ENCODE measurements around the gene RPS6KB2.
A peak's percentile ranks its signal among the peaks of the same experiment; 100 is the strongest.
"Not testable (repeated sequence)": the region's sequence is repeated elsewhere in the genome, so short reads cannot be mapped to it uniquely, and the experiment has no call there.

RPS6KB2 gene

DNA sequence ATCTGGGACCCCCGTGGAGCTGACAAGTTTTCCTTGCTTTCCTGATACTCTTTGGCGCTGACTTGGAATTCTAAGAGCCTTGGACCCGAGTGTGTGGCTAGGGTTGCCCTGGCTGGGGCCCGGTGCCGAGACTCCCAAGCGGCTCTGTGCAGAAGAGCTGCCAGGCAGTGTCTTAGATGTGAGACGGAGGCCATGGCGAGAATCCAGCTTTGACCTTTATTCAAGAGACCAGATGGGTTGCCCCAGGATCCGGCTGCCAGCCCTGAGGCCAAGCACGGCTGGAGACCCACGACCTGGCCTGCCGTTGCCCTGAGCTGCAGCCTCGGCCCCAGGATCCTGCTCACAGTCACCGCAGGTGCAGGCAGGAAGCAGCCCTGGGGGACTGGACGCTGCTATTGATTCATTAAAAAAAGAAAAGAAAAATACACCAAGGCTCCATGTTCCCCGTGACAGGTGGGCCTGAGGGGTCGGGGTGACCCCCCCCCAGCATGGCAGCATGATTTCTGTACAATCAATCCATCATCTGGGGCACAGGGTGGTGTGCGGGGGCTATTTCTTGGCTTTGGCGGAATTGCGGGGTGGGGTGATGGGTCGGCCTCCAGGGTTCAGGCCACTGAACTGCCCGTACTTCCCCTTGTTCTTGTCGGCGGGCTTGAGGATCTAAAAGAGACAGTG, 30.2 kb upstream of the RPS6KB2 start:
- DNase-seq = no peak

DNA sequence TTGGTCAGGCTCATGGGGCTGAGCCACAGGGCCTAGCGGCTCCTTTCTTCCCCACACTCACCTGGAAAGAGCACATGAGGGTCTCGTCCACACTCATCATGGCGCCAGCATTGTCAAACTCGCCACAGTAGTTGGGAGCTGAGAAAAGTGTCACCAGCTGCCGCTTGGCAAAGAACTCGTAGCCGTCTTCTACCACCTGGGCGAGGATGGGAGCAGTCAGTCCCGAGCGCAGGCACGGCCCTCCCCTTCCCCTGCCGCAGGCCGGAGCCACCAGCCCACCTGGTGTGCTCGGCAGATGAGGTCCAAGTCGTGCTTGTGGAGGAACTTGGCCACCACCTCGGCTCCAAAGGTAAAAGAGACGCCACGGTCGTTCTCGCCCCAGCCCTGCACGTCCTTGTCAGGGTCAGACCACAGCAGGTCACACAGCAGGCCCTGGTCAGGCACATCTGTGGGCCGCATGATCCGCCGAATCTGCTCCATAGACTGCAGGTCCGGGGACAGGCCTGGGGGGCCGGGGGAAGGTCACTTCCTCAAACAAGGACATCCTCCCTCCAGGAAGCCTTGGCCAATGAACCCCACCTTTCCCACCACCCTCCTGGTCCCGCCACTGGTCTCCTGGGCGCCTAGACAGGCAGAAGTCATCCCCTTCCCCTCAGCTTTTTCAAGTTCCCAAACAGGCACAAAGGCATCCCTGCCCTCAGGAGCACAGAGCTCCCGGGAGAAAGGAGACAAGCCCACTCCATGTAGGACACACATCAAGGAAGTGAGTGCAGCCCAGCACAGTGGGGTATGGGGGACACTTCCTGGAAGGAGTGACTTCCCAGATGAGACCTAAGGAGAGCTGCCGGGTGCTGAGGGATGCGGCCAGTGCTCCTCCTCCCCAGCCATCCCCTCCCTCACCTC, 29.4 kb upstream of the RPS6KB2 start:
- no peak for DNase-seq

DNA sequence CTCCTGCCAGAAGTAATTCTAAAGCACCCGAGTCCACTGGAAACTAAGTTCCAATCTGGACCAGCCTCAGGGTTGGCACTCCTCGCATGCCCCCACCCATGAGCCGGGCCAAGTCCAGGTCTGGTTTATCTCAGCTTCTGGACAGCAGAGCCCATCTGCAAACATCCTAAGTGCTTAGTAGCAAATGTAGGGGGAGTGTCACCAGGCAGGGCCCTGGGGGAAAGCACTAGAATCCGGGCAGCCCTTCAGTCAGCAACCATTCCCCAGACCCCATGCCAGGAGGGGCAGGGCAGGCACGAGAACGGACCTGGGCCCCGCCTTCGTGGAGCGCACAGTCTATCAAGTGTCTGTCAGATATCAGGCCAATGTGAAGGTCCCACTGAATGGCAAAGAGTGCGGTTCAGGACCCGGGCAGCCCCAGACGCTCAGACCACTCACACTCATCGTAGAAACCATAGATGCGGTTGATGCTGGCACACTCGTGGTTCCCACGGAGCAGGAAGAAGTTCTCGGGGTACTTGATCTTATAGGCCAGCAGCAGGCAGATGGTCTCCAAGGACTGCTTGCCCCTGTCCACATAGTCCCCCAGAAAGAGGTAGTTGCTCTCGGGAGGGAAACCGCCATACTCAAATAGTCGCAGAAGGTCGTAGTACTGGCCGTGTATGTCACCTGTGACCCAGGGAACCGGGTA, 27.9 kb upstream of the RPS6KB2 start:
- no peak for DNase-seq

DNA sequence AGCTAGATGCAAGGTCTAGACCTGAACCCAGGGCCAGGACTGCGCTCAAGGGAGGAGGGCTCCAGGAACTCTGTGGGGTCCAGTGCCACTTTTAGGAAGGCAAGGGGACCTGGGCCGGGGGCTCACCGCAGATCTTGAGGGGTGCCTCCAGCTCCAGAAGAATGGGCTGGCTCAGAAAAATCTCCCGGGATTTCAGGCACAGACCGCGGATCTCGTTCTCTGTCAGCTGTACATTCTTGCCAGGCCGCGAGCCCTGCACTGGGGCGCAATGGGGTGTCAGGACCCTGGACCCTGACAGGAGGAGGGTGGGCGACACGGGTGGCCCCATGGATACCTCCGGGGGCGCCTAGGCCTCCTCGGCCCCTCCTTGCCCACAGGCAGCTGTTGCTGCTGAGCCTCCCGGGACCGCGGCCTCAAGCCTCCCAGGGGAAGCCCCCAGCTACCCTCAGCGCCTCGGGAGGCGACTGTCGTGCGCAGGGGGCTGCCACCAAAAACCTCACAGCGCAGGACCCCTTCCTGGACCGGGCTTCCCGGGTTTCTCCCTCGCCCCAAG, 27.3 kb upstream of the RPS6KB2 start:
- DNase-seq = no peak

GRCh38 chr11:67401495-67402191, 26.7 kb upstream of the RPS6KB2 start, which contains the start of gene PPP1CA:
Gene PPP1CA (minus strand): TSS chr11:67401858. CDS start chr11:67401782, 76 bp downstream.
- peak; percentile 93 for DNase-seq

GRCh38 chr11:67402192-67402839, 26.0 kb upstream of the RPS6KB2 start:
- DNase-seq = not testable (repeated sequence)

DNA sequence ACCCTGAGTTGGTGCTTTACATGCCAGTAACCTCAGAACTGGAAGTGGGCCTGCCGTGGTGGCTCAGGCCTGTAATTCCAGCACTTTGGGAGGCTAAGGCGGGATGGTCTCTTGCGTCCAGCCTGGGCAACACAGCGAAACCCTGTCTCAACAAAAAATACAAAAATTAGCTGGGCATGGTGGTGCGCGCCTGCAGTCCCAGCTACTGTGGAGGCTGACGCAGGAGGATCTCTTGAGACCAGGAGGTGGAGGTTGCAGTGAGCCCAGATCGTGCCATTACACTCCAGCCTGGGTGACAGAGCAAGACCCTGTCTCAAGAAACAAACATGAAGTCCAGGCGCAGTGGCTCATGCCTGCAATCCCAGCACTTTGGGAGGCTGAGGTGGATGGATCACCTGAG, 25.2 kb upstream of the RPS6KB2 start:
- DNase-seq = not testable (repeated sequence)

DNA sequence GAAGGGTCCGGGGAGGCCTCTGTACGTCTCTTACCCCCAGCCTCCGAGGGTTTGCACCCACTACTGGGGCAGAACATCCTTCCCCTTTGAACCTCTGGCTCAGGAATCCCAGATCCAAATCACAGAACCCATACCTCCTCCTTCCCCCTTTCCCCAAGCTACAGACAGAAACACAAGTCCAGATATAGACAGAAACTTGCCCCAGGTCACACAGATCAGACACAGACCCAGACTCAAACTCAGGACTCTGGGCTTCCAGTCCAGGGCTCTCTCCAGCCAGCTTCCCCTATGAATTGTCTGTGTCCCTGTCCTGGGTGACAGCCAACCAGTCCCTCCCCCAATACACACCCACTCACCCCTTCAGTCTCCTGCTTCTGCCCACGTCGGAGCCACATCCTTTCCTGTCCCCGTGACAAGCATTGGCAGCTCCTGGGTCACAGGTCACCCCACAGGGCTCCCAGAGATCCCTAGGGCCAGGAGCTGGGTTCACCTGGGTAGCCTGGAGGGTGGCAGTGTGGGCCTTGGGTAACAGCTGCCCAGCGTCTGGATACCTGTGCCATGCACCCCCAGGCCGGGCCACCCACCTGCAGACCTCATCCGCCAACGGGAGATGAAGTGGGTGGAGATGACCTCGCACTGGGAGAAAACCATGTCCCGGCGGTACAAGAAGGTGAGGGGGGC, 23.6 kb upstream of the RPS6KB2 start:
- DNase-seq = peak; percentile 73

DNA sequence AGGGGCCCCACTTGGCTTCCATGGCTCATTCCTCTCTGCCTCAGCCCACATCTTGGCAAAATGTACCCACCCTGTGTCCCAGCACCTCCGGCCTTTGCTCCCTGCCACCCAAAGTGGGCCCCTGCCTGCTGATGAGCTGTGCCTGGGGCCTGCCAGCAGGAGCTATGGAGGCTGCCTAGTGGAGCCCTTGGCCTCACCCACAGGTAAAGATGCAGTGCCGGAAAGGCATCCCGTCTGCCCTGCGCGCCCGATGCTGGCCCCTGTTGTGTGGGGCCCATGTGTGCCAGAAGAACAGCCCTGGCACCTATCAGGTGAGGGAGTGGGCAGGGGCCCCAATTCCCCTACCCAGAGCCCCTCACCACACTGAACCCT, 23.1 kb upstream of the RPS6KB2 start:
- DNase-seq = peak; percentile 50

DNA sequence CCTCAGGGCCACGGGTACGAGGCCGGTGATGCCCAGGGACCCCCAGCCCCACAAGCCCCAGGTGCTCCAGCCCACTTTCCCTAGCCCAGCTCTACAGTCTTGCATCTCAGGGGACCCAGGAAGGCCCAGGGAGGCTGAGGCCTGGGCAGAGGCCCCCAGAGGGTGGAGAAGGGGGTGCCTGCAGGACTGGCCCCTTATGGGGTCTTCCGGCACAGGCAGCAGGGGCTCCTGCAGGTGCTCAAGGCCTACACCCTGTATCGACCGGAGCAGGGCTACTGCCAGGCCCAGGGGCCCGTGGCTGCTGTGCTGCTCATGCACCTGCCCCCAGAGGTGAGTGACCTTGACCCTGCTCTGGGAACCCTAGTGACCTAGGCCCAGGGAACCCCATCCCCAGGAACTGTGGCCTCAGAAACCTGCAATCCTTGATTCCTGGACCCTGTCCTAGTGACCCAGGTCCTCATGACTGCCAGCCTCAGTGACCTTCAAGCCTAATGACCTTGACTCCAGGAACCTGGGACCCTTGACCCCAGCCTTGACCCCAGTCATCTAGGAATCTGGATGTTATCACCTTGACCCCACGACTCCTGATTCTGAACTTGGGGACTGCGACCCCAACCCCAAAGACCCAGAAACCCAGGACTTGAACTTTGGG, 22.5 kb upstream of the RPS6KB2 start:
- no peak for DNase-seq

GRCh38 chr11:67406420-67406968, 21.8 kb upstream of the RPS6KB2 start:
- DNase-seq = no peak

GRCh38 chr11:67406969-67407687, 21.2 kb upstream of the RPS6KB2 start:
- peak; percentile 49 for DNase-seq

DNA sequence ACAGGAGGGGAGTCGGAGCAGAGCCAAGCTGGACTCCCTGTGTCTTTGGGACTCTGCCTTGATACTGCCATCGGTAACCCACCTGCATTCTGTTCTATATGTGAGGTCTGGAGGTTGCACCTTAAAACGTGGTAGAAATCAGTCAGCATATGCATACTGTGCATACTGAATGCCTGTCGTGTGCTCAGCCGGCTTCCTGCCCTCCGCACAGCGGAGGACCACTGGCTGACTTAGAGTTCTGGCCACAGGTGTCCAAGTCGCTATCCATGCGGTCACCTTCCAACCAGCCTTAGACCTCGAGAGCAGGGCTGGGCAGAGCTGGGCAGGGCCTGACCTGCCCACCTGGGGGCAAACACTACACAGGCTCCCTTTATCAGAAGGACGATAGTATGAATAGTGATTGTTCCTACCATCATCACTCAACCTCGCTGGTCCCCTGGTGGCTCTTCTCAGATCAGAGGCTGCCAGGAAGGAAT, 20.6 kb upstream of the RPS6KB2 start:
- no peak for DNase-seq

- peak; percentile 45 for DNase-seq
These were observed 19.7 kb upstream of the RPS6KB2 start for GRCh38 chr11:67408437-67409200.

GRCh38 chr11:67409261-67409666, 19.0 kb upstream of the RPS6KB2 start:
- peak; percentile 81 for DNase-seq

DNA sequence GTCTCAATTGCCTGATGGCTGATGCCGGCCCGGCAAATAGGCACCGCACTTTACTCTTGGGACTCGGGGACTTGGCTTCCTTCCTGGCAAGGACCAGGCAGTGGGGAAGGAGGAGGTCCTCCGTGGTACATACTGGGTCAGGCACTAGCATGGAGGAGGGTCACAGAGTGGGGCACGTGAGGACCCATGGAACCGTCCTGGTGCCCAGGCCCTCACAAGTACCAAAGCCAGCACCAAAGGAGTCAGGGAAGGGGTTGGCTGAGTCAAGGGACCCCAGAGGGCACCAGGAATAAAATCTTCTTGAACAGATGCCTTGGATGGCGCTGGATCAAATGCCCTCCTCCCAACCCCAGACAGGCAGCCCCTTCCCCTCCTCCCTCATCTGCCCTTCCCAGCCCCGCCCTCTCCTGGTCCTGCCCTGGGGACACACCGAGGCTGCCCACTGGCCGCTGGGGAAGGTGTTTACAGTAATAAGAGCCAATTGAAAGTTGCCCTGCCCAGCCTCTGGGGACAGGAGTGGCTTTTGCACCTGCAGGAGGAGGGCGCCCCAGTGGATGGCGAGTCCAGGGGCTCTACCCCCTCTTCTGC, 18.4 kb upstream of the RPS6KB2 start:
- DNase-seq = no peak

- no peak for DNase-seq
These were observed 17.9 kb upstream of the RPS6KB2 start for GRCh38 chr11:67410369-67410831.
